ELF-1 (cell line): ENCODE measurements around the gene CRYGN.

Experiments used
- DNase-seq: peaks from one replicate; pipeline ENCODE4 v3.0.0-alpha.2; 2016; ENCODE audit warnings: low read depth, low spot score

CRYGN gene

DNA sequence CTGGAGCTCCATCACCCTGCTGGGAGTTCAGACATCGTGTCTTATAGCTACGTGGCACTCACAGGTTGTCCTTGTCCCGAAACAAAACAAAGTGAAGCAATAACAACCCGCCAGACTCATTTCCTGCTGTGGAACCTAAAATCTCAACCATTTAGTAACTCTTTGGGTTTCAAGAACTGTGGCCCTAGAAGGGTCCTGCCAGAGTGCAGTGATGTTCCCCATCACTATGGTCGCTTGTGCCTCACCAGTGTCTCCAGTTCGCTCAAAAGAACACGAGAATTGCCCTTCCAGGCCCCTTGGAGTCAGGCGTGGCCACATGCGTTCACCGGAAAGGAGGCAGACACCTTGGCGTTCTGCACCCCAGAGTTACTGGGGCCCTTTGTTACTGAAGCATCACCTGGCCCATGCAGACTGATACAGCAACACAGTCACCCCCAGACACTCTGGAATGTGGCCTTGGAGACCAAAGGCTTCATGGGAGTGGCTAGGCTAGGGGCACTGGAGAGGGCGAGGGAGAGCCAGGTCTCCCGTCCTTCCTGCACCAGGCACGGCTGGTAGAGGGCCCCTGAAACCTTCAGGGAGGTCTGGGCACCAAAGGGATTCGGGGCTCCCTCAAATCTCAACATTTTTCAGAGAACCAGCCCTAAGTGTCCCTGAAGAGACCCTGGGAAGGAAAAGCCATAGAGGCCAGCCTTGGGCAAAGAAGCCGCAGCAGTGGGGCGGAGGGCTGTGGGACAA lies 908 bp downstream of the CRYGN start:
- no peak for DNase-seq

DNA sequence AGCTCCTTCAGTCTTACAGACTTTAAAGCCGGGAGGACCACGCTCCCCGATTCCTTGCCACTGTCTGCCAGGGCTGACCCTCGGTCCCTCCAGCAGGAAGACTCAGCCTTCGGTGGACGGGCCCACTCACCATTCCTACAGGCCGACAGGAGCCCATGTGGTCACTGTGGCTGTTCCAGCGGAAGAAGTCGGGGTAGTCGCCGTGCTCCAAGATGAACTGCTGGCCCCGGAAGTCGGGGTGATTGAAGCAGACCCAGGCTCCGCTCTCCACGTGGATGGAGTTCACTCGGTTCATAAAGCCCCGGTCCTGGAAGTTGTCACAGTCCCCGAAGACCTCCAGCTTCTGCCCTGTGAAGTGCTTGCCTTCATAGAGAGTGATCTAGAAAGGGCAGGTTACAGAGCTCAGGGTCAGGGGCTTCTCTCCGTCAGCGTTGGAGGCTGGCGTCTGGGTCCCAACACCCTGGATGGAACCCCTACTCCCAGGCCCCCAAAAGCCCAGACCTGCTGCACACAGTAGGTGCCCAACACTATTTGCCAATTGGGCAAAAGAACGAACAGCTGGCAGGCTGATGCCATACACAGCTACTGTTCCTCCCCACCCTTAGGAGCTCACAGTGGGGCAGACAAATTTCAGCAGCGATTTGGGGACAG lies 1.9 kb downstream of the CRYGN start:
- no peak for DNase-seq

DNA sequence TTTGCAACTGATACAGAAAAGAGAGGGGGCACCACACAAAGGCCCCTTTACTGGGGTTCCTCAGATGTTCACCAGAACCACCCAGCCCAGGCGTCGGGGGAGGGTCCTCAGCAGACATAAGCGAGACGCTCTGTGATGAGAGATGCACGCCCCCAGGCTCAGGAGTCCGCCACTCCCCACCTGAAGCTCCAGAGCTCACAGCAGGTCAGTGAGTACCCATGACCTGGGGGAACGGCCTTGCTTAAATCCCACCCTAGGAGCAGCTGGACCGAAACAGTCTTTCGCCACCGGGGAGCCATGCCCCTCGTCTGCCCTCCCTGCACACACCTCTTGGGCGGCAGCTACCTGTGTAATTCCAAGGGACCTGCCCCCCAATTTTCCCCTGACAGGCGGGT lies 2.8 kb downstream of the CRYGN start:
- DNase-seq = peak; percentile 59

DNA sequence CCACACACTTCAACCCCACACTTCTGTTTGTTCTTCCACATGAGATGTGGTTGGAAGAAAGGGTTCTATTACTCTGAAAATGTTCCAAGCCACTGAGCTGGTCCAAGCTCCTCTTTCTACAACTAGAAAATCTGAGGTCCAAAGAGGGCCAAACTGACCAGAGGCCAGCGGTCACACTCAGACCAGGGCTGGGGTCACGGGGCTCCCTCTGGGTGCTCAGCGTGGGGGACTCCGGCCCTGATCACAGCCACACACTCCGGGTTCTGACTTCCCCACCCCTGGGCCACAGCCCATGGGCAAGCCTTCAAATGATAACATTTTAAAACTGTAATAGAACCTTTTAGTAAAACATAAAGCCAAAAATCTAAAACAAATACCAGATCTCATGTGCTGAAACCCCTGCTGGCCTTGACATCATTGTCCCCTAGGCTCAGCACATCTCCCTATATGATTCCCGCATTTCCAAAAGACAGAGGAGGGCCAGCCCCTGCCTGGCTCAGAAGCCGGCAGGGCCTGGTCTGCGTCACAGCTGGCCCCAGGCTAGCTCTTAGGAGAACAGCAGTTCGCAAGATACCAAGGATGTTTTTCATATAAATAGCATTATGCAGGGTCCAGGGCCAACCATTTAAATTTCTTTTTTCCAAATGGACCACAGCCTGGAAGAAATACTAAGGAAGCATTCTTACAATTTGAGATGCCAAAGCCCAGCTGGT lies 3.3 kb downstream of the CRYGN start:
- peak; percentile 69 for DNase-seq

DNA sequence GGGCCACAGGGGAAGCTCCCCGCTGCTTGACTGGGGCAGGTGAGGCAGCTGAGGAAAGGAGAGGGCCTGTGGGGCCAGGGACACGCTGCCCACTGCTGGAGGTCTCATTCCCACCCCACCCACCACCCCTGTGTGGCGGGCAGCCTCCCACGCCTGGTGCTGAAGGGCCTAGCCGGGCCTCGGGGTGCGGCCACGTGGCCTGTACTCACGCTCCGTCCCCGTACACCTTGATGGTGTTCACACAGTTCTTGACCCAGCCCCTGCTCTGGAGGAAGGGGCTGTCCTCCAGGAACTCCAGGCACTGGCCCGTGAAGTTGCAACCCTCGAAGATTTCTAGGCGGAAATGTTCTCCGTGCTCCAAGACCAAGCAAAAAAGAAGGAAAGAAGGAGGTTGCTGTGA lies 4.0 kb downstream of the CRYGN start:
- no peak for DNase-seq

DNA sequence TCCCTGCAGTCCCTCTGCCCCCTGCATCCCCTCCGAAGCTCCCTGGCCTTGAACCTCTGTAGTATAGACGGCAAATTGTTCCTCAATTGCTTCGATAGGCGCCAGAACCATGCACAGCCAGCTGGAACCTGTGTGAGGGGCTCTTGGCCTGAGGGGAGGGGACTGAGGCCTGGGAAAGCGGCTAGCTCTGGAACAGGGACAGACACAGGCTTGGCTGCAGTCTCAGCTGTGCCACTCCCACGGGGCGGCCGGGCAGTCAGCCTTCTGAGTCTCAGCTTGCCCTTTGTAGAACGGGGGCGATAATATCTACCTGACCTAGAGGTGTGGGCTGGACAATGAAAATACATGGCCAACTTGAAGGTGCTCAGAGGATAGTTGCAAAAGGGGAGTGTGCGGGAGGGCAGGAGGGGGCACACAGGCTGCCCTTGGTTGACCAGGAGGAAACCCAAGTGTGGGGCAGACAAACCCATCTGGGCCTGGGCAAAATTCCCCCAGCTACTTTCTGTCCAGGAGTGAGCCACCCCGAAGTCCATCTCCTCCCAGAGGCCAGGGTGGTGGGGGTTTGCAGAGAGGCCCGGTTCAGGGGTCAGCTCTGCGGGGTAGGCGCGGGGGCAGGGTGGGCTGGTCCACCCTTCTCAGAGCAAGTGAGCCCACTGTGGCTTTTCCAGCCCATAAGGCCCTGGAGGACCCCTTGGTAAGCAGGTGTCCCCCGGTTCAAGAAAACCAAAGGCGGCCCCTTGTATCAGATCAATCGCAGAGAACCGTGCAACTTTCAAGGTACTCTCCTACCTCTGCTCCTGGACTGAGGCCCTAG lies 4.6 kb downstream of the CRYGN start:
- no peak for DNase-seq

DNA sequence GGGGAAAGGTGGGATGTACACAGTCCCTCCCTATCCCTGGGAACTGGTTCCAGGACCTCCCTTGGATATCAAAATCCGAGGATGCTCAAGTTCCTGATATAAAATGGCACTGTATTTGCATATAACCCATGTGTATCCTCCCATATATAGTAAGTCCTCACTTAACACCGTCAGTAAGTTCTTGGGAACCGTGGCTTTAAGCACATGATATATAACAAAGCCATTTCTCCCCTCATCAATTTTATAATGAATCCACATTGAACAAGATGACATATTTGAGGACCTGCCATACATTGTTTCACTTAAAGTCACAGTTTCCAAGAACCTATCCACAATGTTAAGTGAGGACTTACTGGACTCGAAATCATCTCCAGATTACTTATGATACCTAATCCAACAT lies 5.4 kb downstream of the CRYGN start:
- no peak for DNase-seq

DNA sequence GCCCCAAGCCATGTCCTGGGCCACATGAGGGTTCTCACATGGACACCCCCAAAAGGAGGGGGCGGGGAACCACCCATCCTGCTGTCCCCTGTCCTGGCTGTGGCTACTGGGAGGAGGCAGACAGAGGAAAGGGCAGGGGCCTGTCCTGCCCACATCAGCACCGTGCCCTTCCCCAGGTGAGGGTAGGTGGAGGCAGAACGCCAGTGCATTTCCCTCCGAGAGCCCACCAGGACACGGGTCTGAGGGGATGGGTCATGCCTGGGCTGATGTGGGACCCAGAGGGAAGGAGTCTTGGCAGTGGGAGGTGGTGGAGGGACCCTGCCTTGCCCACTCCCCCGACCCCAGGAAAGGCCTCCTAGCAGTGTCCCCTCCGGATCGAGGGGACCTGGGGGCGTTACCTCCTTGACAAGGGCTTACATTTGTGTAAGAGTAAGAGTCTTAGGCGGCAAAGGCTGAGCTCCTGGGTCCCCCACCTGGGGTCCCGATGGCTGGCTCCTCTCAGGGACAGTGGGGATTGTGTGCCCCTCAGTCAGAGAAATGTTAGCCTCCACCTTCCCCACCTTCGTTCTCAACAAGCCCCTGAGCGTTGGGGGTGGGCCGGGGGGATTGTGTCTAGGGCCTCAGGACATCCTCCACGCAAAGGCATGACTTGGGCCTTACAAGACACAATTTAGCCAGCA lies 6.1 kb downstream of the CRYGN start:
- DNase-seq = no peak

DNA sequence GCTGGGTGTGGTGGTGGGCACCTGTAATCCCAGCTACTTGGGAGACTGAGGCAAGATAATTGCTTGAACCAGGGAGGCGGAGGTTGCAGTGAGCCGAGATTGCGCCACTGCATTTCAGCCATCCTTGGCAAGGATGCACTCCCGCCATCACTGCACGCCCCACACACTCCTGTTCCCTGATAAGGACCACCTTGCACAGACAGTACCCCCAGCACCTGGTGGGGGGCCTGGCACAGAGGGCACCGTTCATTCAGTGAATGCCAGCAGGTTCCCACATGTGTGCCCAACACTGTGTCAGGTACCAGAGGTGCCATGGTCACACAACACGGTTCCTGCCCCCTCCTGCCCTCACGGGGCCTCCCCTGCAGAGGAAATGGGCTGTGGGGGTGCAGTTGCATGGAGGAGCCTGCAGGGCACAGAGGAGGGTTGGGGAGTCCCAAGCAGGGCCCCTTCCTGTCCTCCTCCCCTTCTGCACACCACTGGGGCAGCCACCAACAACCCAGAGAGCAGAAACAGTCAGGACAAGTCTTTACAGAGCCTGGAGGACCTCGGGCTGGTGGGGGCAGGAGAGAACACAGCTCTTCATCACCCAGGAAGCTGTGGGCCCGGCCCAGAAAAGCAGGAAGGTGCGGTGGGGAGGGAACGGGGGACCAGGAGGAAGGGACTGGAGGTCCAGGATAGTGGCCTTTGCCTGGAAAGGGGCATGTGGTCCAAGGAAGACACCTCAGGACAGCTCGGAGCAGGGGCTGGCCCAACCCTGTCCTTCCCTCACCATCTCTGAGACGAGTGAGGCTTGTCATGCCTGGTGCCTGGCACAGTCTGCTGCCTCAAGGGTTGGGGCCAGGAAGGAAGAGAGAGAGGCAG lies 7.1 kb downstream of the CRYGN start:
- DNase-seq = no peak

DNA sequence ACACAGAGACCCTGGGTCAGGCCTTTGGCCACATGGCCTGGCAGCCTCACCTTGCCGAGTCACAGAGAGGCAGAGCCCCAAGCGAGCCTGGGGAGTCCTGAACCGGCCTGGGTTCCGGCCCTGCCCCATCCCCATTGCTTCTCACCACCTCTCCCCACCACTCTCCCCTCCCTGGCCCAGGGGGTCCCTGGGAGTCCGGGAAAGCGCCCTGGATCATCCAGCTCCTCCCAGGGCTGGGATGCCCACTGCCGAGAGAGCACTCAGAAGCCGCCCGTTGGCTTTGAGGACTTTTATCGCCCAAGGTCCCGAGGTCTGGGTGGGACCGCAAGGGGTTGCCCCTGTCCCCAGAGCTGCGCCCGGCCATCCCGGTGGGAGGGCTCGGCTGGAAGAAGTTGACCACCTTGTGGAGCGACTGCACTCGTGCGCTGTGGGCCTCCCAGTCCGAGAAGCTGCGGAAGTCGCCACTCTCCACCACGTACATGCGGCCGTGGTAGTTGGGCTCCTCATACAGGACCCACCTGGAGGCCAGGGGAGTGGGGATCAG lies 8.1 kb downstream of the CRYGN start:
- no peak for DNase-seq

DNA sequence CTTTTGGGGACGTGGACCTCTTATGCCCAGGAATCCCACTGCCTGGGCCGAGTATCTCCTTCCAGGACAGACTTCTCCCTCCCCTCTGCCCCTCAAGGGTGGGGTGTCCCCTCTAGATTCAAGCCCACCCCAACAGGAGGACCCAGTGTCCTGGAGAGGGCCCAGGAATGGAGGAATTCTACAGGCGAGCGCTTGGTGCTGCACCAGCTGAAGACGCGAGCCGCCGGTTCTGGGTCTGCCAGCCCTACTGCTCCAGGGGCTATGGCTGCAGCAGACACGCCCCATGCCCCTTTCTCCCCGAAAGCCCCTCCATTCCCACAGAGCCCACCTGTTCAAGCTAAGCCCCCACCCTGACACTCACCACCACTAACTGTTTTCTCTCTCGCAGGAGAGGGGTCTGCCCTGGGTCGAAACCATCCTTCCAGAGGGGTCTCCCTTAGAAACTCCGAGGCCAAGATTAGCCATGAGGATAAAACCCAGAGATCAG lies 8.6 kb downstream of the CRYGN start:
- DNase-seq = no peak

DNA sequence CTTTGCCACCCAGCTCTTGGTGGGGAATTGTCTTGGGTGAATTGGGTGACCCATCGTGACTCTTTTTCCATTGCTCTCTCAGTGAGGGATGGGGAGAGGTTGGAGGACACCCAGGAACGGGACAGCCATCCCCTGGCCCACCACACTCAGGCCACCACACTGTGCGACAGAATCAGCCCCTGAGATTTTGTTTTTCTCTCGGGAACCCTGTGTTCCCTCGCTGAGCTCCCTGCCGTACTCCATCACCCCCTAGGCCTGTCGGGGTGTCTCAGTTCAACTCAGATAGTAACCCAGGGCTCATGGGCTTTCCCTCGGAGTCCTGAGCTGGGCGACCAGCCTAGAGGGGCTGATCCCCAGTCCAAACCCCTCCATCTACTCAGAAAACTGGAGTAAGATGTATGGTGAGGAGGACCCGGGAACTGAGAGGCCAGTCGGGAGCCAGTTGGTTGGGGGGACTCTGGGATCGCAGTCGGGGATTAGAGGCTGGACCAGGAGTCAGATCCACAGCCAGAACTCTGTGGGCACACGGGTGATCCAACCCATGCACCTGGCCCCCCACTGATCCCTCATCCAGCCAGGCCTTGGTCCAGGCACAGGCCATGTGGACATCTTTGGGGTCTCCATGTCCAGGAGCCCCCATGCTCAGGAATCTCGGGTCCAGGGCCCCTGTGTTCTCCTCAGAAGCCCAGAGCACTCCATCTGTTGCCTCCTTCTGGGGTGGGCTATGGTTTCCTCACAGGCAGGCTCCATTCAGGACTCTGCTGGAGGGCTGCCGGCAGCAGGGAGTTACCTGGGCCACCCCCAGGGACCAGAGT lies 9.3 kb downstream of the CRYGN start:
- DNase-seq = no peak

DNA sequence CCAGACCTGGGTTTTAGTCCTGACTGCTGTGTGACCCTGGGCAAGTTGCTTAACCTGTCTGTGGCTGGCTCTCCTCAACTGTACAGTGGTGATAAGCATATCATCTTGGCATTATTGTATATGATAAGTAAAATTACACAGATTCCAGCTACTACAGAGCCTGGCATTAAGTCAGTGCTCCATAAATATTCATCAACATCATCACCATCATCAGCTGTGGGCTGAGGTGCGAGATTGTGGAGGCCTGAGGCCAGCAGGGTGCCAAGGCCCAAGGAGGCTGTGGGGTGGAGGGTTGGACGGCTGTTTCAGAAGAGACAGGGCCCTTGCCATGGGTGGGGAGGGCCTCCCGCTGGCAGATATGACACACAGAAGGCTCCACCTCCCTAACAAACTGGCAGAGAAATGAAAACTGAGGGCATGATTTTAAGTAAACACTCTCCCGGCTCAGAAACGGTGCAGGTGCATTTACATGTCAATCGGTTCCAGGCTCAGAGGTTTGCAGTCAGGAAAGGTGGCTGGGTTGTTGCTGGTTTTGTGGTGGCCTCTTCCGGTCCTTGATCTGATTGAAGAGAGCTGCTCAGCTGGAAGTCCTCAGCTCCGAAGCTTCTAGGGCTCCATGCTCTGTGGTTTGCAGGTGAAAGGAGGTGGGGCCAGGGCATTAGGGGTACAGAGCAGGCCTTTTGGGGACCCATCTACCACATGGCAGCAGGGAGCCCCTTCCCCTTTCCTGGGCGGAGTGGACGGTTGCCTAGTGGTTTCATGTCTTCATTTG lies 10.2 kb downstream of the CRYGN start:
- DNase-seq = peak; percentile 66

DNA sequence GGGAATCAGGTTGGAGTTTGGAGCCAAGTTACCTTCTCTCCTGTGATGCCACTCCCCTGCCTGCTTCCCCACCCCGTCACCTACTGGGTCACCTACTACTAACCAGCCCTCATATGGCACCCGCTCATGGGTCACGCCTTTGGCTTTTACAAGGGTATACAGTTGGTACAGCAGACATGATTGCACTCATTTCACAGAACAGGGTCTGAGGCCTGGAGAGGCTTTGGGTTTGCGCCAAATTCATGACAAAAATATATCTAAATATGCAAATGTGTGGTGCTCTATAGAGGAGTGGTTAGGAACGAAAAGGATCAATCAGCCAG lies 10.7 kb downstream of the CRYGN start:
- DNase-seq = no peak

DNA sequence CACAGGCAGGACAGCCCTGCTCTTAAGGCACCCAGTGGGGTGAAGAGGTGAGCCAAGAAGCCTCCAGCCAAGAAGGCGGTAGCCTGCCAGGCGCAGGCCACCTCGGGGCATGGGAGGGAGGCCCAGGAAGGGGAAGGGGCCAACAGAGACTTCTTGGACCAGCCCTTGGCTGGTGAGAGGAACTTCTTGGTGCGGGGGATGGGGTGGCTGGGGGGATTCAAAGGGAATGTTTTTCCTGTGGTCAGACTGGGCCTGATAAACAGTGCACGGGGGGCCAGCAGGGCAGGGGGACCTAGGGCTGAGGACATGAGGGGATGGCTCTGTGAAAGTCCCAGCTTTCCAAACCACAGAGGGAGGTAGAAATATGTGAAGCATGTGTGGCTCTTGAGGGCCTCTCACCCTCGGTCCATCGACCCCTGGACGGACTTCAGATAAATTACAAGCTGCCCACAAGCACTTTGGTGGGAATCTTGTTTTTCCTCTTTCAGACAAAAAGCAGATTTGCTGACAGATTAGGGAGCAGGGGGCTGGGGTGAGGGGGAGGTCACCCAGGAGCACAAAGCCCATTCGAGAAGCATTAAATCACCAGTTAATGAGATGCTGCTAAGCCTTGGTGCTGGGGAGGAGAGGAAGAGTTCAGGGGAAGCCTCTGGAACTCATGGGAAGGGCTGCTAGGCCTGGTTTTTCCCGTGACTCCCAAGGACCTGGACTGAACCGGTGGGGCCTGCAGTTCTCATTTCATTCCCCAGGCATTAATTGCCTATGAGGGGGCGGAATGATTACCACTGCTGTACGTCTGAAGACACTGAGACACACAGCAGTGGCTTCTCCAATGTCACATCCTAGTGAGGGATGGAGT lies 11.3 kb downstream of the CRYGN start:
- peak; percentile 94 for DNase-seq

DNA sequence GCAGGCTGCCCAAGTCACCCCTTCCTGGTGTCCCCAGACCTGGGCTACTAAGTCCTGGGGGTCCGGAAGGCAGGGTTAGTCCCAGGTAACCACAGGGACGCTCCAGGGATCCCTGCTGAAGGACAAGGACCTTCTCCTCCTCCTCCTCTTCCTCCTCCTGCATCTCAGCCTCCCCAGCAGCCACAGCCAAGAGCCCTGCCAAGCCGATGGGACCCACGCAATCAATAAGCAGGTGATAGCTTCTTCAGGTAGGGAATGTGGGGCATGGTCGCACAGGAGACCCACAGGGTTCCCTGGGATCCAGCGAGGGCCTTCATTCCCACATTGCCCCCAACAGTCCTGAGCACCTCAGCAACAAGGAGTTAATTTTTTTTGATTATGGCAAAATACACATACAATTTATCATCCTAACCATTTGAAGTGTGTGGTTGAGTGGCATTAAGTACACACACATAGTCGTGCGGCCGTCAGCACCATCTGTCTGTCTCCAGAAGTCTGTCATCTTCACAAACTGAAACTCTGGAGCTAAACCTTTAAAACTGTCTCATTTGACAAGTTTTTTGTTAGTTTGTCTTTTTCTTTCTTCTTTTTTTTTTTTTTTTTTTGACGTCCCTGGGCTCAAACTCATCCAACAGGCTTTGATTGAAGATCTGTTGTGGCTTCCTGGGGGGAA lies 12.1 kb downstream of the CRYGN start:
- no peak for DNase-seq
